HEK293 (cell line): ENCODE data around the gene PROK2.

Experiments
- CTCF ChIA-PET: fragments of 350-600 bp; formaldehyde crosslinking; extraction: SDS; loops from one replicate; lab custom pipeline; 2021; ENCODE audit warnings: antibody characterized with exemption; lab: Yijun Ruan, JAX
- POLR2A ChIA-PET: fragments of 300-600 bp; formaldehyde crosslinking; extraction: SDS; loops from one replicate; lab custom pipeline; 2020; ENCODE audit warnings: antibody characterized with exemption, inconsistent platforms; lab: Yijun Ruan, JAX
- H3K27ac ChIP-seq: fragments of 200-500 bp; sonication (Bioruptor generic); 2 replicates; pipeline ENCODE4 v1.5.1; 2014; ENCODE audit warnings: low read depth, low read length, control low read depth, inconsistent platforms; ENCODE audit errors: extremely low read depth
- H3K36me3 ChIP-seq, 2 experiments: fragments of 200-500 bp in 1 of 2; sonication (Bioruptor generic) in 1 of 2; 1 replicate in 1 of 2; 2 replicates in 1 of 2; pipeline ENCODE4 v1.5.1; 2014 to 2017; ENCODE audit warnings: inconsistent platforms in 2 of 2, low read length in 2 of 2; ENCODE audit not compliant: control insufficient read depth in 2 of 2, insufficient read depth in 1 of 2
- H3K4me1 ChIP-seq: fragments of 200-500 bp; sonication (Bioruptor generic); 2 replicates; pipeline ENCODE4 v1.5.1; 2014; ENCODE audit warnings: mild to moderate bottlenecking, low read length, inconsistent platforms; ENCODE audit not compliant: control insufficient read depth, insufficient read depth
- H3K4me3 ChIP-seq: 2 replicates; pipeline ENCODE4 v1.5.1; 2011; ENCODE audit warnings: low read depth, mild to moderate bottlenecking, control low read depth, low read length, moderate library complexity
- H3K9me3 ChIP-seq: fragments of 200-500 bp; sonication (Bioruptor generic); 2 replicates; pipeline ENCODE4 v1.5.1; 2014; ENCODE audit warnings: low read depth, low read length, inconsistent platforms; ENCODE audit not compliant: control insufficient read depth, insufficient read depth
- HIC1 ChIP-seq: fragments of 450-650 bp; formaldehyde crosslinking; IDR thresholded peaks from 2 replicates; pipeline ENCODE4 v1.5.1; 2016; ENCODE audit warnings: missing biosample characterization, missing genetic modification characterization
- HOXA7 ChIP-seq: sonication (generic); formaldehyde crosslinking; IDR thresholded peaks from 2 replicates; pipeline ENCODE4 v1.8.1; 2022; ENCODE audit warnings: missing genetic modification reagents, borderline replicate concordance
- INSM2 ChIP-seq: fragments of 450-650 bp; formaldehyde crosslinking; IDR thresholded peaks from 2 replicates; pipeline ENCODE4 v1.5.1; 2016; ENCODE audit warnings: missing biosample characterization, missing genetic modification characterization
- KLF10 ChIP-seq: fragments of 450-650 bp; IDR thresholded peaks from 2 replicates; pipeline ENCODE4 v1.5.1; 2018; ENCODE audit warnings: missing biosample characterization, mild to moderate bottlenecking, missing genetic modification characterization
- KLF9 ChIP-seq: fragments of 450-650 bp; formaldehyde crosslinking; IDR thresholded peaks from 2 replicates; pipeline ENCODE4 v1.5.1; 2016; ENCODE audit warnings: missing biosample characterization, missing genetic modification characterization, low read depth
- MEIS1 ChIP-seq: sonication (generic); formaldehyde crosslinking; IDR thresholded peaks from 2 replicates; pipeline ENCODE4 v1.8.1; 2022; ENCODE audit warnings: missing genetic modification reagents, mild to moderate bottlenecking, borderline replicate concordance
- PRDM4 ChIP-seq: fragments of 450-650 bp; formaldehyde crosslinking; IDR thresholded peaks from 2 replicates; pipeline ENCODE4 v1.5.1; 2017; ENCODE audit warnings: missing biosample characterization, missing genetic modification characterization
- SETDB1 ChIP-seq: IDR thresholded peaks from one replicate; pipeline ENCODE4 v1.6.1; 2017; ENCODE audit warnings: mild to moderate bottlenecking, low read length, moderate library complexity, mixed read lengths; ENCODE audit not compliant: insufficient read length
- TSHZ1 ChIP-seq: fragments of 450-650 bp; formaldehyde crosslinking; IDR thresholded peaks from 2 replicates; pipeline ENCODE4 v1.5.1; 2016; ENCODE audit warnings: missing biosample characterization, missing genetic modification characterization, borderline replicate concordance
- YY1 ChIP-seq: fragments of 450-650 bp; formaldehyde crosslinking; IDR thresholded peaks from 2 replicates; pipeline ENCODE4 v1.5.1; 2018; ENCODE audit warnings: missing biosample characterization, missing genetic modification characterization
- YY2 ChIP-seq: fragments of 450-650 bp; formaldehyde crosslinking; IDR thresholded peaks from 2 replicates; pipeline ENCODE4 v1.5.1; 2016; ENCODE audit warnings: missing biosample characterization, missing genetic modification characterization
- ZBTB1 ChIP-seq: fragments of 450-650 bp; formaldehyde crosslinking; IDR thresholded peaks from 2 replicates; pipeline ENCODE4 v1.5.1; 2016; ENCODE audit warnings: missing biosample characterization, missing genetic modification characterization
- ZBTB26 ChIP-seq: fragments of 450-650 bp; formaldehyde crosslinking; optimal IDR thresholded peaks from 2 replicates; pipeline ENCODE3; 2016; ENCODE audit warnings: missing biosample characterization, mild to moderate bottlenecking, missing genetic modification characterization
- ZNF16 ChIP-seq: fragments of 450-650 bp; formaldehyde crosslinking; IDR thresholded peaks from 2 replicates; pipeline ENCODE4 v1.5.1; 2016; ENCODE audit warnings: low read depth, missing biosample characterization, missing genetic modification characterization
- ZNF311 ChIP-seq: fragments of 450-650 bp; formaldehyde crosslinking; IDR thresholded peaks from 2 replicates; pipeline ENCODE4 v1.5.1; 2017; ENCODE audit warnings: missing biosample characterization, missing genetic modification characterization, borderline replicate concordance
- ZNF335 ChIP-seq: fragments of 450-650 bp; formaldehyde crosslinking; conservative IDR thresholded peaks from 2 replicates; pipeline ENCODE4 v1.5.1; 2016; ENCODE audit warnings: missing biosample characterization, missing genetic modification characterization
- ZNF350 ChIP-seq: fragments of 450-650 bp; formaldehyde crosslinking; IDR thresholded peaks from 2 replicates; pipeline ENCODE4 v1.5.0; 2017; ENCODE audit warnings: missing biosample characterization, mild to moderate bottlenecking, missing genetic modification characterization
- ZNF398 ChIP-seq: fragments of 450-650 bp; formaldehyde crosslinking; IDR thresholded peaks from 2 replicates; pipeline ENCODE4 v1.5.1; 2017; ENCODE audit warnings: missing biosample characterization, missing genetic modification characterization
- ZNF549 ChIP-seq: fragments of 450-650 bp; IDR thresholded peaks from 2 replicates; pipeline ENCODE4 v1.5.1; 2018; ENCODE audit warnings: missing biosample characterization, missing genetic modification characterization, mild to moderate bottlenecking, inconsistent platforms, moderate library complexity
- ZNF629 ChIP-seq: fragments of 450-650 bp; formaldehyde crosslinking; IDR thresholded peaks from 2 replicates; pipeline ENCODE4 v1.5.1; 2017; ENCODE audit warnings: missing biosample characterization, missing genetic modification characterization
- ZNF791 ChIP-seq: fragments of 450-650 bp; formaldehyde crosslinking; IDR thresholded peaks from 2 replicates; pipeline ENCODE4 v1.5.1; 2016; ENCODE audit warnings: missing biosample characterization, missing genetic modification characterization
- ZSCAN30 ChIP-seq: fragments of 450-650 bp; IDR thresholded peaks from 2 replicates; pipeline ENCODE4 v1.5.1; 2018; ENCODE audit warnings: missing biosample characterization, mild to moderate bottlenecking, missing genetic modification characterization, moderate library complexity

PROK2 gene

GRCh38 chr3:71754610-71755253 lies 30.2 kb downstream of the PROK2 start (continued):
- TF ChIP-seq ZNF398 (tag by site-specific recombination) (no peak), YY1 (no peak), MEIS1 (CRISPR knock-in tag) (no peak), INSM2 (tag by site-specific recombination) (no peak), ZBTB1 (no peak), ZNF16 (no peak), ZNF549 (tag by site-specific recombination) (no peak), HIC1 (tag by site-specific recombination) (no peak), TSHZ1 (tag by site-specific recombination) (no peak), ZSCAN30 (tag by site-specific recombination) (no peak), KLF9 (tag by site-specific recombination) (no peak), ZNF629 (tag by site-specific recombination) (no peak), ZNF335 (tag by site-specific recombination) (no peak), HOXA7 (CRISPR knock-in tag) (no peak)

- no peaks in the 10 kb centered on the region for H3K9me3 ChIP-seq
- H3K27ac ChIP-seq: peak within 1 kb of the TSS; percentile 76
- no peaks in the 10 kb centered on the region; the same call in 1 of the 2 replicates for H3K4me1 ChIP-seq
- H3K4me3 ChIP-seq: peak within 1 kb of the TSS; percentile 56
- no peaks in the 10 kb centered on the region for H3K36me3 ChIP-seq
- TF ChIP-seq SETDB1 (no peak), ZBTB26 (tag by site-specific recombination) (peak; percentile 46), PRDM4 (tag by site-specific recombination) (no peak), YY2 (tag by site-specific recombination) (no peak), KLF10 (no peak), ZNF311 (no peak), ZNF791 (tag by site-specific recombination) (no peak), ZNF350 (tag by site-specific recombination) (no peak)
- POLR2A ChIA-PET: interaction anchor here (1.0 kb wide), 1 partner anchor 9 kb away, joined by 4 read pairs; no protein-coding TSS in a partner anchor
- CTCF ChIA-PET: interaction anchor here (1.1 kb wide), 1 partner anchor 121 kb away, joined by 3 read pairs; no protein-coding TSS in a partner anchor
Observed at GRCh38 chr3:71753701-71754609, 31.0 kb downstream of the PROK2 start, which contains the start of gene GPR27. Gene GPR27 (plus strand): TSS chr3:71753855. CDS start chr3:71754050, 195 bp downstream.
